Lung microvascular endothelial cell (primary cell): ENCODE results near the gene LMNA. TPM values are rescaled to one million over a fixed set of nuclear protein-coding genes. Genes with fewer than 3 reads are reported as not detected.

Source experiments
- DNase-seq, 2 donors: peaks; one replicate each; pipeline versions ENCODE4 v3.0.0 to v3.0.0-alpha.2; 2010; ENCODE audit warnings: low read depth in 2 of 2
- total RNA-seq: library from RNA; depleted of rRNA; stranded (reverse); fragments of >200 nt; gene quantifications from 2 replicates; pipeline ENCODE4 v1.2.1, GENCODE V29; 2014

Gene LMNA
- total RNA-seq, 1 donor from 2014 or later: 187 TPM

GRCh38 chr1:156138458-156138867, 24.0 kb downstream of the LMNA start:
- DNase-seq: no peak

GRCh38 chr1:156140879-156141707, 26.6 kb downstream of the LMNA start:
- no peak for DNase-seq

- no peak for DNase-seq
These were observed 29.4 kb downstream of the LMNA start for GRCh38 chr1:156143765-156144489.

- DNase-seq: no peak
These were observed 30.2 kb downstream of the LMNA start for GRCh38 chr1:156144742-156145141.

- no peak for DNase-seq
These were observed 31.1 kb downstream of the LMNA start for GRCh38 chr1:156145650-156146019.

- DNase-seq: peak; percentile 91 to 92
These were observed 31.7 kb downstream of the LMNA start for GRCh38 chr1:156146020-156146768.

GRCh38 chr1:156146769-156147405, 32.4 kb downstream of the LMNA start:
- DNase-seq: peak in 1 of 2 donors; percentile 41

- peak in 1 of 2 donors; percentile 73 for DNase-seq
These were observed 33.7 kb downstream of the LMNA start for GRCh38 chr1:156148216-156148615.

GRCh38 chr1:156149374-156150332, 35.1 kb downstream of the LMNA start:
- no peak for DNase-seq

- DNase-seq: no peak
These were observed 36.0 kb downstream of the LMNA start for GRCh38 chr1:156150333-156151011.

GRCh38 chr1:156151093-156151688, 36.7 kb downstream of the LMNA start:
- no peak for DNase-seq

- DNase-seq: peak in 1 of 2 donors; percentile 73
These were observed 38.1 kb downstream of the LMNA start for GRCh38 chr1:156152628-156153027.

GRCh38 chr1:156153362-156153761, 38.9 kb downstream of the LMNA start, which contains the start of gene SEMA4A:
Gene SEMA4A, plus strand, starts transcription at chr1:156153585. Its CDS starts 994 bp downstream, at chr1:156154579.
- no peak for DNase-seq

GRCh38 chr1:156154317-156154749, 39.8 kb downstream of the LMNA start:
- DNase-seq: no peak

- no peak for DNase-seq
These were observed 41.4 kb downstream of the LMNA start for GRCh38 chr1:156155756-156156510.

GRCh38 chr1:156157506-156157905, 43.0 kb downstream of the LMNA start:
- DNase-seq: no peak

GRCh38 chr1:156157966-156158365, 43.5 kb downstream of the LMNA start:
- no peak for DNase-seq

- peak in 1 of 2 donors; percentile 59 for DNase-seq
These were observed 45.7 kb downstream of the LMNA start for GRCh38 chr1:156160000-156160742.
